GM18858 (cell line): ENCODE measurements around the gene MS4A4E.
"Not testable (repeated sequence)": the region's sequence is repeated elsewhere in the genome, so short reads cannot be mapped to it uniquely, and the experiment has no call there.

Experiments
- ATAC-seq: cut with Tn5 transposase; IDR thresholded peaks from one replicate; pipeline ENCODE4 v1.9.1; 2021; ENCODE audit not compliant: unreplicated experiment

MS4A4E gene

GRCh38 chr11:60221692-60222091, 21.2 kb downstream of the MS4A4E start:
- ATAC-seq: no peak

GRCh38 chr11:60221181-60221580, 21.8 kb downstream of the MS4A4E start:
- ATAC-seq: no peak

GRCh38 chr11:60214386-60214785, 28.6 kb downstream of the MS4A4E start:
- ATAC-seq: no peak

GRCh38 chr11:60211206-60211605, 31.7 kb downstream of the MS4A4E start:
- no peak for ATAC-seq

- ATAC-seq: no peak
Observed at GRCh38 chr11:60209977-60210376, 33.0 kb downstream of the MS4A4E start.

GRCh38 chr11:60208951-60209350, 34.0 kb downstream of the MS4A4E start:
- no peak for ATAC-seq

GRCh38 chr11:60208146-60208895, 34.6 kb downstream of the MS4A4E start:
- ATAC-seq: no peak

GRCh38 chr11:60206616-60207015, 36.3 kb downstream of the MS4A4E start:
- no peak for ATAC-seq

- peak; percentile 79 for ATAC-seq
Observed at GRCh38 chr11:60204922-60205321, 38.0 kb downstream of the MS4A4E start.

GRCh38 chr11:60201334-60201733, 41.6 kb downstream of the MS4A4E start:
- not testable (repeated sequence) for ATAC-seq

GRCh38 chr11:60197442-60197841, 45.5 kb downstream of the MS4A4E start:
- ATAC-seq: no peak

- ATAC-seq: peak; percentile 47
Observed at GRCh38 chr11:60195923-60196368, 47.0 kb downstream of the MS4A4E start.

- no peak for ATAC-seq
Observed at GRCh38 chr11:60194511-60194910, 48.4 kb downstream of the MS4A4E start.

- ATAC-seq: peak; percentile 87
Observed at GRCh38 chr11:60193687-60194433, 49.1 kb downstream of the MS4A4E start.

GRCh38 chr11:60192564-60192963, 50.4 kb downstream of the MS4A4E start:
- not testable (repeated sequence) for ATAC-seq

GRCh38 chr11:60188481-60188880, 54.5 kb downstream of the MS4A4E start:
- not testable (repeated sequence) for ATAC-seq

- not testable (repeated sequence) for ATAC-seq
Observed at GRCh38 chr11:60186128-60186527, 56.8 kb downstream of the MS4A4E start.

GRCh38 chr11:60185512-60185827, 57.5 kb downstream of the MS4A4E start:
- not testable (repeated sequence) for ATAC-seq

- no peak for ATAC-seq
Observed at GRCh38 chr11:60184824-60185511, 58.0 kb downstream of the MS4A4E start.

GRCh38 chr11:60183591-60184205, 59.2 kb downstream of the MS4A4E start:
- no peak for ATAC-seq
